Transverse colon (tissue), 4 donors: Measurements from ENCODE around the gene METTL9. TPM values are rescaled to one million over a fixed set of nuclear protein-coding genes. Genes with fewer than 3 reads are reported as not detected.
"Not testable (repeated sequence)": the region's sequence is repeated elsewhere in the genome, so short reads cannot be mapped to it uniquely, and the experiment has no call there.

Source experiments
- DNase-seq: peaks from one replicate; pipeline ENCODE4 v3.0.0-alpha.2; 2019
- H3K27ac ChIP-seq, 4 donors: fragments of 200-600 bp; sonication (generic); 2 replicates each; pipeline ENCODE4 v1.5.1; 2016 to 2018; ENCODE audit warnings: inconsistent platforms in 4 of 4
- H3K27me3 ChIP-seq: fragments of 200-600 bp; sonication (generic); 2 replicates; pipeline ENCODE4 v1.5.1; 2017; ENCODE audit warnings: inconsistent platforms
- H3K36me3 ChIP-seq, 4 donors: fragments of 200-600 bp; sonication (generic); 2 replicates each; pipeline ENCODE4 v1.5.1; 2017 to 2019; ENCODE audit warnings: inconsistent platforms in 4 of 4
- H3K4me1 ChIP-seq, 4 donors: fragments of 200-600 bp; sonication (generic); 2 replicates each; pipeline ENCODE4 v1.5.1; 2017 to 2020; ENCODE audit warnings: inconsistent platforms in 4 of 4
- H3K4me3 ChIP-seq, 4 donors: fragments of 200-600 bp; sonication (generic); 1 replicate in 1 of 4; 2 replicates in 3 of 4; pipeline versions ENCODE4 v1.5.1 to v1.6.1; 2017 to 2019; ENCODE audit warnings: inconsistent platforms in 4 of 4
- H3K9me3 ChIP-seq, 2 donors: fragments of 200-600 bp; sonication (generic); 2 replicates each; pipeline ENCODE4 v1.5.1; 2017 to 2019; ENCODE audit warnings: inconsistent platforms in 2 of 2
- CTCF ChIP-seq, 5 experiments: fragments of 200-600 bp in 3 of 5; fragments of 450-650 bp in 2 of 5; sonication (generic) in 3 of 5; IDR thresholded peaks; 1 replicate in 2 of 5; 2 replicates in 3 of 5; pipeline ENCODE4 v1.5.1; 2016 to 2017; ENCODE audit warnings: antibody characterized with exemption in 5 of 5, inconsistent platforms in 3 of 5, mild to moderate bottlenecking in 2 of 5, moderate library complexity in 1 of 5
- EP300 ChIP-seq: sonication (generic); formaldehyde crosslinking; IDR thresholded peaks from one replicate; pipeline ENCODE4 v1.6.1; 2017; ENCODE audit warnings: antibody characterized with exemption, low read depth
- POLR2A ChIP-seq: fragments of 450-650 bp; IDR thresholded peaks from one replicate; pipeline ENCODE4 v1.6.1; 2016; ENCODE audit warnings: antibody characterized with exemption, mild to moderate bottlenecking, moderate library complexity
- POLR2AphosphoS5 ChIP-seq, 3 donors: sonication (generic); formaldehyde crosslinking; IDR thresholded peaks; one replicate each; pipeline ENCODE4 v1.6.1; 2016; ENCODE audit warnings: antibody characterized with exemption in 3 of 3
- WGBS, 2 donors: methylation state at CpG; one replicate each; pipeline ENCODE4 v1.1.5; 2018; ENCODE audit warnings: low coverage in 1 of 2; 5-methylcytosine and 5-hydroxymethylcytosine counted together
- in situ Hi-C, 4 donors: fragments of 200-750 bp; cut with MboI; loops; one replicate each; pipeline versions ENCODE4 v1.15.0 to v1.15.1; 2017; ENCODE audit warnings: low sequenced_read_pairs in 3 of 4, low pct_ligation_motif_present in 1 of 4, low pct_unique_long_range_greater_than_20kb in 1 of 4
- intact Hi-C: fragments of 100-400 bp; cut with DNase I; formaldehyde crosslinking; loops from one replicate; pipeline ENCODE4 v1.15.1; 2023; ENCODE audit warnings: low total_unique reads
- total RNA-seq, 4 donors: library from RNA; depleted of rRNA; stranded (reverse); fragments of >200 nt; gene quantifications; one replicate each; pipeline ENCODE4 v1.1.0, GENCODE V29; 2016

Gene METTL9
- total RNA-seq, 4 donors from 2014 or later: 41.9 to 116 (median 67.5) TPM

- DNase-seq: peak; percentile 4
- H3K4me1 ChIP-seq: no peaks in the 10 kb centered on the region
- intact Hi-C loops: no loop called here
- TF ChIP-seq POLR2AphosphoS5 (IDR thresholded peaks at IDR 0.05) (no peak), EP300 (no peak), POLR2A (no peak), CTCF (IDR thresholded peaks at IDR 0.05) (no peak)
- H3K36me3 ChIP-seq: no peaks in the 10 kb centered on the region
- WGBS, 2 donors: 86 to 87% methylated on average over 4 to 6 of the region's 6 CpGs
- H3K4me3 ChIP-seq: no peak overlapping the region
- H3K27ac ChIP-seq: no peak overlapping the region
- H3K27me3 ChIP-seq: no peaks in the 10 kb centered on the region
- in situ Hi-C loops: no loop called here
- no peaks in the 10 kb centered on the region for H3K9me3 ChIP-seq
These were observed 30.7 kb upstream of the METTL9 start for GRCh38 chr16:21568502-21569189.

GRCh38 chr16:21570676-21571017 lies 28.7 kb upstream of the METTL9 start:
- H3K4me3 ChIP-seq: no peak overlapping the region
- no peaks in the 10 kb centered on the region for H3K27me3 ChIP-seq
- 77 to 83% methylated on average over 4 of the region's 4 CpGs for WGBS, 2 donors
- H3K9me3 ChIP-seq: no peaks in the 10 kb centered on the region
- in situ Hi-C loops: no loop called here
- no peak for DNase-seq
- H3K4me1 ChIP-seq: no peaks in the 10 kb centered on the region
- intact Hi-C loops: no loop called here
- no peak for TF ChIP-seq CTCF (IDR thresholded peaks at IDR 0.05)
- TF ChIP-seq POLR2A: no peak
- TF ChIP-seq POLR2AphosphoS5 (IDR thresholded peaks at IDR 0.05): no peak
- TF ChIP-seq EP300: no peak
- H3K36me3 ChIP-seq: no peaks in the 10 kb centered on the region
- no peak overlapping the region for H3K27ac ChIP-seq

GRCh38 chr16:21573506-21573905 lies 25.9 kb upstream of the METTL9 start:
- H3K4me1 ChIP-seq, H3K27ac ChIP-seq, DNase-seq, H3K9me3 ChIP-seq, in situ Hi-C loops, H3K4me3 ChIP-seq, H3K27me3 ChIP-seq, intact Hi-C loops, H3K36me3 ChIP-seq: not testable (repeated sequence)
- WGBS, 2 donors: 96 to 98% methylated on average over 9 of the region's 9 CpGs

- intact Hi-C loops: no loop called here
- Histone ChIP-seq H3K27ac (no peak overlapping the region), H3K4me1 (no peaks in the 10 kb centered on the region), H3K36me3 (no peaks in the 10 kb centered on the region), H3K9me3 (no peaks in the 10 kb centered on the region), H3K27me3 (no peaks in the 10 kb centered on the region), H3K4me3 (no peak overlapping the region)
- in situ Hi-C loops: no loop called here
- 77 to 87% methylated on average over 4 of the region's 4 CpGs for WGBS, 2 donors
- TF ChIP-seq POLR2AphosphoS5 (IDR thresholded peaks at IDR 0.05) (no peak), CTCF (IDR thresholded peaks at IDR 0.05) (no peak), EP300 (no peak), POLR2A (no peak)
- DNase-seq: no peak
These were observed 25.0 kb upstream of the METTL9 start for GRCh38 chr16:21574372-21574771.

- in situ Hi-C loops: loop anchor here in 2 of 4 donors (25.0 kb wide), 1 partner anchor 136 kb away; no protein-coding TSS in a partner anchor
- 90 to 93% methylated on average over 2 of the region's 2 CpGs for WGBS, 2 donors
- H3K9me3 ChIP-seq, H3K4me3 ChIP-seq, H3K27me3 ChIP-seq, intact Hi-C loops, H3K36me3 ChIP-seq, DNase-seq, H3K27ac ChIP-seq, H3K4me1 ChIP-seq: not testable (repeated sequence)
These were observed 23.1 kb upstream of the METTL9 start for GRCh38 chr16:21576323-21576722.

- H3K4me3 ChIP-seq, DNase-seq, H3K27me3 ChIP-seq, intact Hi-C loops, H3K27ac ChIP-seq, H3K4me1 ChIP-seq, H3K36me3 ChIP-seq, H3K9me3 ChIP-seq: not testable (repeated sequence)
- in situ Hi-C loops: loop anchor here in 2 of 4 donors (25.0 kb wide), 1 partner anchor 135 kb away; no protein-coding TSS in a partner anchor
- WGBS, 2 donors: 79 to 94% methylated on average over 2 of the region's 2 CpGs
These were observed 21.9 kb upstream of the METTL9 start for GRCh38 chr16:21577487-21577886.

GRCh38 chr16:21578311-21578710 lies 21.1 kb upstream of the METTL9 start:
- intact Hi-C loops, H3K4me3 ChIP-seq, DNase-seq, H3K27ac ChIP-seq, H3K36me3 ChIP-seq, H3K4me1 ChIP-seq, H3K9me3 ChIP-seq, H3K27me3 ChIP-seq: not testable (repeated sequence)
- 88 to 95% methylated on average over 5 of the region's 5 CpGs for WGBS, 2 donors
- in situ Hi-C loops: loop anchor here in 2 of 4 donors (25.0 kb wide), 1 partner anchor 134 kb away; no protein-coding TSS in a partner anchor

GRCh38 chr16:21580131-21580530 lies 19.2 kb upstream of the METTL9 start:
- 84 to 91% methylated on average over 4 to 6 of the region's 6 CpGs for WGBS, 2 donors
- not testable (repeated sequence) for DNase-seq, H3K9me3 ChIP-seq, H3K4me1 ChIP-seq, H3K27ac ChIP-seq, H3K4me3 ChIP-seq, H3K36me3 ChIP-seq, H3K27me3 ChIP-seq
- in situ Hi-C loops (loop anchor here (5.0 to 25.0 kb wide), 4 partner anchors 127 to 1117 kb away; no protein-coding TSS in a partner anchor), intact Hi-C loops (loop anchor here (10.0 kb wide), 1 partner anchor 65 kb away; no protein-coding TSS in a partner anchor)
